Measurements from ENCODE around the gene PPARD.

PPARD gene

DNA sequence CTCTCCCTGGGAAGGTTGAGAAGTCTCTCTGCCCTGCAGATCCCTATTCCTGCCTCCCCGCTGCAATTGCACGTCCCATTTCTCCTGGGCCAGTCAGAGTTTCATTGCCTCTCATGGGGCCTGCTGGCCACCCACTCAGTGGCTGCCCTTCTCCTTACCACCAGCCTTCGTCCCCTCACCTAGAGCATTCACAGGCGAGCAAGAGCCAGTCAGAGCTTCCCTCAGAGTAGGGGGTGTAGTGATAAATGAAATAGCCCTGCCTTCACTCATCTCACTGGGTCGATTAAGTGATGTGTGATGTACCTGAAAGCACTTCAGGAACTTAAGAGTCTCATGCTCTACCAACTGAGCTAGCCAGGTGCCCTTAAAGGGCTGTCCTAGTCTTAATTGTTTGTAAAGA lies 57.8 kb downstream of the PPARD start:
- Histone ChIP-seq H3K4me3 (ENCODE audit: low read depth in 1 of 2, low read length in 1 of 2) (no peak overlapping the region), H3K9me3 (no peaks in the 10 kb centered on the region), H3K27me3 (no peaks in the 10 kb centered on the region), H3K4me1 (ENCODE audit: control insufficient read depth in 1 of 2, insufficient read depth in 1 of 2, low read depth in 1 of 2, low read length in 1 of 2) (no peaks in the 10 kb centered on the region), H3K27ac (no peak overlapping the region), H3K36me3 (no peaks in the 10 kb centered on the region)
- TF ChIP-seq, protein P1, sequence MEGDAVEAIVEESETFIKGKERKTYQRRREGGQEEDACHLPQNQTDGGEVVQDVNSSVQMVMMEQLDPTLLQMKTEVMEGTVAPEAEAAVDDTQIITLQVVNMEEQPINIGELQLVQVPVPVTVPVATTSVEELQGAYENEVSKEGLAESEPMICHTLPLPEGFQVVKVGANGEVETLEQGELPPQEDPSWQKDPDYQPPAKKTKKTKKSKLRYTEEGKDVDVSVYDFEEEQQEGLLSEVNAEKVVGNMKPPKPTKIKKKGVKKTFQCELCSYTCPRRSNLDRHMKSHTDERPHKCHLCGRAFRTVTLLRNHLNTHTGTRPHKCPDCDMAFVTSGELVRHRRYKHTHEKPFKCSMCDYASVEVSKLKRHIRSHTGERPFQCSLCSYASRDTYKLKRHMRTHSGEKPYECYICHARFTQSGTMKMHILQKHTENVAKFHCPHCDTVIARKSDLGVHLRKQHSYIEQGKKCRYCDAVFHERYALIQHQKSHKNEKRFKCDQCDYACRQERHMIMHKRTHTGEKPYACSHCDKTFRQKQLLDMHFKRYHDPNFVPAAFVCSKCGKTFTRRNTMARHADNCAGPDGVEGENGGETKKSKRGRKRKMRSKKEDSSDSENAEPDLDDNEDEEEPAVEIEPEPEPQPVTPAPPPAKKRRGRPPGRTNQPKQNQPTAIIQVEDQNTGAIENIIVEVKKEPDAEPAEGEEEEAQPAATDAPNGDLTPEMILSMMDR (IDR thresholded peaks at IDR 0.05): no peak

DNA sequence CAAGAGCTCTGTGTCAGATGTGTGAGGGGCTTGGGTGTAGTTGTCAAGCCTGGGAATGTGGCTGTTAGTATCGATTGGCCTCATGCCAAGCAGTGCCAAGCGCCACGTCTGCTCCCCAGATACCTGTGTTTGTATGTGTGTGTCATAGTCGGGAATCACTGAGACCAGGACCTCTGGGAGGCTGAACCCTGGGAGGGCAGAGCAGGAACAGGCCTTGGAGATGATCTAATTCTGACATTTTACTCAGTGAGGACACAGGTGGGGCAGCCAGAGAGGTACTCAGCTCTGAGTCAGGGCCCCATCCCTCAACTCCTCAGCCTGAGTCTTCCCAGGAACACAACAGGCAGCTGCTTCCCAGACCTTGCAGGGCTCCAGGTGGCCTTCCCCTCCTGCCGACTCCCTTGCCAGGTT lies 58.5 kb downstream of the PPARD start:
- Histone ChIP-seq H3K36me3 (no peaks in the 10 kb centered on the region), H3K4me3 (ENCODE audit: low read depth in 1 of 2, low read length in 1 of 2) (no peak overlapping the region), H3K9me3 (no peaks in the 10 kb centered on the region), H3K27me3 (no peaks in the 10 kb centered on the region), H3K4me1 (ENCODE audit: control insufficient read depth in 1 of 2, insufficient read depth in 1 of 2, low read depth in 1 of 2, low read length in 1 of 2) (no peaks in the 10 kb centered on the region), H3K27ac (no peak overlapping the region)
- TF ChIP-seq, protein P1 (IDR thresholded peaks at IDR 0.05): no peak

DNA sequence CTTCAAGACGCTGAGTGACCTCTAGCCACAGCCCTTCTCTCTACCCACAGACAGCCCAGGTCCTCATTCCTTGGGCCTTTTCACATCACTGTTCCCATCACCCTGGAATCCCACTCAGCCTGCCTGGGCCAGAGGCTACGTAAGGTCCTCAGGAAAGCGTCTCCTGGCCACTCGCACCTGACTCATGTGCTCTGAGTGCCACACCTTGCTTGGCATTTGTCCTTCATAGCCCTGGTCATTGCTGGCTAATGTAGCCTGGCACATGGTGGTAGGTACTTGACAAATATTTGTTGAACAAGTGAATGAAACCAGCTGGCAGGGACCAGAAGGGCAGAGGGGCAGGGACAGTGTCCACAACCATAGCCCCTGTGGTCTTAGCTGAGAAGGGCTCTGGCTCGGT lies 59.2 kb downstream of the PPARD start:
- Histone ChIP-seq H3K4me1 (ENCODE audit: control insufficient read depth in 1 of 2, insufficient read depth in 1 of 2, low read depth in 1 of 2, low read length in 1 of 2) (no peaks in the 10 kb centered on the region), H3K4me3 (ENCODE audit: low read depth in 1 of 2, low read length in 1 of 2) (no peak overlapping the region), H3K27me3 (no peaks in the 10 kb centered on the region), H3K27ac (no peak overlapping the region), H3K36me3 (no peaks in the 10 kb centered on the region), H3K9me3 (no peaks in the 10 kb centered on the region)
- TF ChIP-seq, protein P1 (IDR thresholded peaks at IDR 0.05): no peak

DNA sequence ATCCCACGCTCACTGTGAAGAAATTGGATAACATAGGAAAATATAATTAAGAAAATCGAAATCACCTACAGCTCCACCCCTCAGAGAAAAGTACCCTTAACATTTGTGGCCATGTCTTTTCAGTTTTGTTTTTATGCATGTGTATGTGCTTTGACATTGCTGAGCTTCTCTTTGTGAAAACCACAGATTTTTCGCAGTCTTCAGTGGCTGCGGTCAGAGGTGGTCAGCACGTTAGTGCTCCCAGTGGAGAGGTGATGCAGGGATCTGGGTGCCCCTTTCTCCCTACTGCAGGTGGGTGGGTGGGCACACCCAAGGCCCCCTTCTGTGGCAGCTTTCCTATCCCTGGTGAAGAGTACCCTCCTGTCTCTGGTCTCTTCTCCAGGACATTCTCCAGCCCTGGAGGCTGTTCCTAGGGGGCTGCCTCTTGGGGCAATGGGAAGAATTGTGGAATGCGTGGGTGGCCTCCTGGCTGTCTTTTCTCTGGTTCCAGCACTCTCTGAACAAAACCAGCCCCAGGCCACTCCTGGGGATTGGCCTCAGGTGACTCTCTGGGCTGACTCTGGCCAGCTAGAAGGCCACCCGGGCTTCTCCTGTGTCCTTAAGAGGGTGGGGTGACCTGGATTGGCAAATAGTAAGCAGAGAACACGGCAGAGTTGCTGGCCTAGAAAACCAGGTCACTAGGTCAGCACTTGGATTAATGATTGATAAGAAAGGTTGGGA lies 59.9 kb downstream of the PPARD start:
- Histone ChIP-seq H3K36me3 (no peaks in the 10 kb centered on the region), H3K9me3 (no peaks in the 10 kb centered on the region), H3K27ac (no peak overlapping the region), H3K27me3 (no peaks in the 10 kb centered on the region), H3K4me3 (ENCODE audit: low read depth in 1 of 2, low read length in 1 of 2) (no peak overlapping the region), H3K4me1 (ENCODE audit: control insufficient read depth in 1 of 2, insufficient read depth in 1 of 2, low read depth in 1 of 2, low read length in 1 of 2) (no peaks in the 10 kb centered on the region)
- TF ChIP-seq, protein P1 (IDR thresholded peaks at IDR 0.05): no peak

DNA sequence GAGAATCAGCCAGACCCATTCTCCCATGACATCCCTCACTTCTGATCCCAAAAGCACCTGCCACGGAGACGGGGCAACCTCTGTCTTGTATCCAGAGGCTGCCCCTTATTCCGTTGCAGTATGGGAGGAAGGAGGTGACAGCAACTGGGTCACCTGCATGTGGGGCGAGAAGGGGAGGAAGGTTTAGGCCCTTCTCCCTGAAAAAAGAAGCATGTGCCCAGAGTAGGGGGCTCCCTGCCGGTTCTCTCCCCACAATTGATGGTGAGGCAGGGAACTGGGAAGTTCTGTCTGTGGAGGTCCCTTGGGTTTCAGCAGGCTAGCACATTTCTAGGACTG lies 60.5 kb downstream of the PPARD start:
- TF ChIP-seq, protein P1 (IDR thresholded peaks at IDR 0.05): no peak
- H3K4me1 ChIP-seq (ENCODE audit: control insufficient read depth in 1 of 2, insufficient read depth in 1 of 2, low read depth in 1 of 2, low read length in 1 of 2): no peaks in the 10 kb centered on the region
- no peaks in the 10 kb centered on the region for H3K27me3 ChIP-seq
- H3K4me3 ChIP-seq (ENCODE audit: low read depth in 1 of 2, low read length in 1 of 2): no peak overlapping the region
- no peaks in the 10 kb centered on the region for H3K9me3 ChIP-seq
- H3K36me3 ChIP-seq: no peaks in the 10 kb centered on the region
- no peak overlapping the region for H3K27ac ChIP-seq

All from neutrophil (primary cell).